H1 (cell line): ENCODE measurements around the gene SLC22A15. TPM values are rescaled to one million over a fixed set of nuclear protein-coding genes. Genes with fewer than 3 reads are reported as not detected.

Experiments used
- CTCF ChIA-PET: fragments of 300-600 bp; sonication (Branson Sonifier 250); formaldehyde crosslinking; loops from one replicate; lab custom pipeline; 2021; ENCODE audit not compliant: partially characterized antibody; lab: Charles Lee
- POLR2A ChIA-PET: fragments of 300-600 bp; sonication (Branson Sonifier 250); formaldehyde crosslinking; loops from one replicate; lab custom pipeline; 2021; ENCODE audit warnings: inconsistent platforms; ENCODE audit not compliant: partially characterized antibody; lab: Charles Lee
- DNase-seq, 2 experiments: peaks; one replicate each; pipeline versions ENCODE4 v3.0.0 to v3.0.0-alpha.2; 2010 to 2022; ENCODE audit warnings: low spot score in 2 of 2, low read depth in 1 of 2, mixed read lengths in 1 of 2
- FAIRE-seq: peaks from 2 replicates; lab custom pipeline; 2011; peaks lifted over from hg19 to GRCh38; lab: Jason Lieb, UNC
- H2AFZ ChIP-seq: 2 replicates; pipeline ENCODE4 v1.8.1; 2012; ENCODE audit warnings: low read length, inconsistent platforms
- H2AK5ac ChIP-seq: 2 replicates; pipeline ENCODE4 v1.6.1; 2013; ENCODE audit warnings: low read depth, low read length
- H2BK120ac ChIP-seq: replicated peaks from 2 replicates; pipeline ENCODE3; 2013; ENCODE audit warnings: low read depth, low read length, inconsistent platforms
- H2BK12ac ChIP-seq: 2 replicates; pipeline ENCODE4 v1.6.1; 2013; ENCODE audit warnings: low read depth, low read length
- H2BK15ac ChIP-seq: 2 replicates; pipeline ENCODE4 v1.6.1; 2013; ENCODE audit warnings: low read length
- H2BK20ac ChIP-seq: 2 replicates; pipeline ENCODE4 v1.6.1; 2013; ENCODE audit warnings: low read length
- H2BK5ac ChIP-seq: 2 replicates; pipeline ENCODE4 v1.6.1; 2013; ENCODE audit warnings: low read depth, low read length
- H3K14ac ChIP-seq: 2 replicates; pipeline ENCODE4 v1.6.1; 2013; ENCODE audit warnings: inconsistent platforms; ENCODE audit not compliant: insufficient read length
- H3K18ac ChIP-seq: 2 replicates; pipeline ENCODE4 v1.6.1; 2013; ENCODE audit warnings: low read length; ENCODE audit errors: extremely low read depth
- H3K23ac ChIP-seq: 2 replicates; pipeline ENCODE4 v1.6.1; 2013; ENCODE audit warnings: inconsistent platforms; ENCODE audit not compliant: insufficient read length
- H3K23me2 ChIP-seq: 2 replicates; pipeline ENCODE4 v1.6.1; 2013; ENCODE audit warnings: low read depth, low read length
- H3K27ac ChIP-seq: 2 replicates; pipeline ENCODE4 v1.6.1; 2011; ENCODE audit warnings: low read depth, low read length, inconsistent platforms
- H3K27me3 ChIP-seq, 4 experiments: replicated peaks in 1 of 4; 1 replicate in 1 of 4; 2 replicates in 3 of 4; pipeline versions ENCODE4 v1.6.1 to v1.8.1; 2011 to 2013; ENCODE audit warnings: low read length in 3 of 4, mild to moderate bottlenecking in 3 of 4, inconsistent platforms in 2 of 4, mixed read lengths in 2 of 4, moderate library complexity in 1 of 4; ENCODE audit not compliant: control insufficient read depth in 3 of 4, insufficient read depth in 3 of 4; ENCODE audit errors: extremely low read depth in 1 of 4
- H3K36me3 ChIP-seq, 4 experiments: 2 replicates each; pipeline versions ENCODE4 v1.6.1 to v1.8.1; 2011 to 2013; ENCODE audit warnings: mild to moderate bottlenecking in 4 of 4, low read length in 3 of 4, moderate library complexity in 2 of 4, control low read depth in 1 of 4, inconsistent platforms in 1 of 4; ENCODE audit not compliant: insufficient read depth in 4 of 4, control insufficient read depth in 2 of 4
- H3K4ac ChIP-seq: replicated peaks from 2 replicates; pipeline ENCODE3; 2013; ENCODE audit warnings: low read length, low read depth, mixed read lengths, inconsistent platforms; ENCODE audit not compliant: insufficient read length
- H3K4me1 ChIP-seq, 4 experiments: replicated peaks in 1 of 4; 1 replicate in 1 of 4; 2 replicates in 3 of 4; pipeline versions ENCODE4 v1.6.1 to v1.8.1; 2011 to 2013; ENCODE audit warnings: low read length in 3 of 4, inconsistent platforms in 2 of 4, mixed read lengths in 1 of 4; ENCODE audit not compliant: insufficient read depth in 4 of 4, control insufficient read depth in 3 of 4
- H3K4me2 ChIP-seq, 2 experiments: 2 replicates each; pipeline versions ENCODE4 v1.6.1 to v1.8.1; 2011 to 2013; ENCODE audit warnings: low read depth in 2 of 2, low read length in 2 of 2, control low read depth in 1 of 2, inconsistent platforms in 1 of 2, mild to moderate bottlenecking in 1 of 2; ENCODE audit not compliant: insufficient read depth in 1 of 2
- H3K4me3 ChIP-seq, 4 experiments: fragments of 200-600, 300-600 bp in 1 of 4; sonication (generic), shearing (Covaris generic), sonication (Bioruptor Twin) in 1 of 4; 2 replicates each; pipeline versions ENCODE4 v1.5.1 to v1.8.1; 2011 to 2016; ENCODE audit warnings: low read length in 4 of 4, low read depth in 3 of 4, control low read depth in 2 of 4, inconsistent platforms in 2 of 4, mild to moderate bottlenecking in 2 of 4, mixed read lengths in 1 of 4, moderate library complexity in 1 of 4; ENCODE audit not compliant: insufficient read depth in 2 of 4; ENCODE audit errors: extremely low read depth in 1 of 4
- H3K56ac ChIP-seq: replicated peaks from 2 replicates; pipeline ENCODE3; 2013; ENCODE audit warnings: low read depth, mild to moderate bottlenecking, mixed read lengths, low read length, inconsistent platforms; ENCODE audit not compliant: insufficient read length
- H3K79me1 ChIP-seq: 2 replicates; pipeline ENCODE4 v1.6.1; 2013; ENCODE audit warnings: low read depth, low read length, control low read depth
- H3K79me2 ChIP-seq, 2 experiments: 2 replicates each; pipeline versions ENCODE4 v1.6.1 to v1.8.1; 2012 to 2013; ENCODE audit warnings: low read length in 2 of 2, mild to moderate bottlenecking in 2 of 2, inconsistent platforms in 1 of 2; ENCODE audit not compliant: insufficient read depth in 2 of 2, control insufficient read depth in 1 of 2
- H3K9ac ChIP-seq, 4 experiments: replicated peaks in 1 of 4; 1 replicate in 1 of 4; 2 replicates in 3 of 4; pipeline versions ENCODE4 v1.6.1 to v1.8.1; 2011 to 2013; ENCODE audit warnings: low read depth in 3 of 4, low read length in 3 of 4, control low read depth in 2 of 4, mild to moderate bottlenecking in 2 of 4, moderate library complexity in 2 of 4, inconsistent platforms in 1 of 4; ENCODE audit errors: extremely low read depth in 1 of 4
- H3K9me3 ChIP-seq, 2 experiments: 2 replicates each; pipeline versions ENCODE4 v1.6.1 to v1.8.1; 2012 to 2013; ENCODE audit warnings: mild to moderate bottlenecking in 2 of 2, moderate library complexity in 2 of 2, control low read depth in 1 of 2, inconsistent platforms in 1 of 2, low read depth in 1 of 2, low read length in 1 of 2, mixed read lengths in 1 of 2; ENCODE audit not compliant: insufficient read depth in 2 of 2
- H4K20me1 ChIP-seq, 2 experiments: replicated peaks in 1 of 2; 2 replicates each; pipeline versions ENCODE3 to v1.8.1; 2011 to 2013; ENCODE audit warnings: inconsistent platforms in 2 of 2, low read length in 2 of 2, mild to moderate bottlenecking in 1 of 2; ENCODE audit not compliant: insufficient read depth in 2 of 2, control insufficient read depth in 1 of 2
- H4K5ac ChIP-seq: 2 replicates; pipeline ENCODE4 v1.6.1; 2013; ENCODE audit warnings: low read length, low read depth, mixed read lengths, inconsistent platforms; ENCODE audit not compliant: insufficient read length
- H4K8ac ChIP-seq: 2 replicates; pipeline ENCODE4 v1.8.0; 2013; ENCODE audit warnings: mild to moderate bottlenecking, moderate library complexity, low read length, inconsistent platforms; ENCODE audit not compliant: insufficient read depth; ENCODE audit errors: extremely low read depth
- H4K91ac ChIP-seq: replicated peaks from 2 replicates; pipeline ENCODE3; 2013; ENCODE audit warnings: low read length, mixed read lengths, inconsistent platforms; ENCODE audit not compliant: insufficient read length
- CHD1 ChIP-seq: IDR thresholded peaks from 2 replicates; pipeline ENCODE4 v1.6.1; 2012; ENCODE audit warnings: low read depth, low read length, improper control_type of control experiment
- TCF12 ChIP-seq: IDR thresholded peaks from 2 replicates; pipeline ENCODE4 v1.6.1; 2011; ENCODE audit warnings: low read depth, mild to moderate bottlenecking, low read length
- YY1 ChIP-seq: IDR thresholded peaks from 2 replicates; pipeline ENCODE4 v1.6.1; 2011; ENCODE audit warnings: low read depth, mild to moderate bottlenecking, low read length
- WGBS, 2 experiments: shearing (Covaris generic) in 1 of 2; methylation state at CpG; one replicate each; pipeline versions ENCODE4 v1.1.6 to v1.1.7; 2013 to 2015; ENCODE audit warnings: low lambda C conversion rate in 2 of 2, mixed read lengths in 2 of 2, inconsistent platforms in 1 of 2, low coverage in 1 of 2, missing lambda C conversion rate in 1 of 2; ENCODE audit not compliant: insufficient replicate concordance in 2 of 2, insufficient coverage in 1 of 2, insufficient read length in 1 of 2; ENCODE audit errors: extremely low coverage in 1 of 2, missing lambda C conversion rate in 1 of 2; 5-methylcytosine and 5-hydroxymethylcytosine counted together
- polyA plus RNA-seq, 7 experiments: library from polyadenylated mRNA; depleted of rRNA in 3 of 7; stranded (reverse) in 5 of 7; unstranded in 2 of 7; fragments of >200 nt in 5 of 7; fragments of 200-250 nt in 2 of 7; gene quantifications; 1 replicate in 5 of 7; 2 replicates in 1 of 7; 4 replicates in 1 of 7; pipeline versions ENCODE4 v1.2.1 to v1.2.3, GENCODE V29; 2011 to 2013; ENCODE audit warnings: missing spikeins in 2 of 7, mixed read lengths in 2 of 7
- total RNA-seq: library from RNA; stranded (reverse); fragmentation: NEBNext Ultra II Directional; extraction: Animal tissue kit (Norgen Biotek cat#: 25700); gene quantifications from 2 replicates; pipeline ENCODE4 v1.2.1, GENCODE V29; 2021
- TF ChIP-seq, protein P1 (sequence below): IDR thresholded peaks from 2 replicates; pipeline ENCODE4 v1.6.1; 2011; ENCODE audit warnings: low read length, improper control_type of control experiment

SLC22A15 gene
- total and polyA plus RNA-seq, 2 of the 8 experiments (the other 6 are each of a cell fraction or from before 2014, with no cell fraction given), result 3.2 to 3.3 TPM

DNA sequence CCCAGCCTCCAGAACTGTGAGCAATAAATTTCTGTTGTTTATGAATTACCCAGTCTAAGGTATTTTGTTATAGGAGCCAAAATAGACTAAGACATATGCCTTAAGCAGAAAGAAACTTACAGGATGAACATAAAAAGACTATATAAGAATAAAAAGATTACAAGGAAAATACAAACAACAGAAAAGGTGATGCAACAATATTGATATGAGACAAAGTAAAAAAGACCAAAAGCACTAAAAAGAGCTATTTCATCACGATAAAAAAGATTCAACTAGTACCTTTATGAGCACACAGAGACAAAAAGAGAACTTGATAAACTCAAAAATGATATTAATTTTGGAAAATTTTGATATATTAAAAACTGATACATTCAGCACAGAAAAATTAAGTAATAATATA, 3.2 kb upstream of the SLC22A15 start:
- Histone ChIP-seq H4K91ac (no peak overlapping the region), H3K27me3 (no peaks in the 10 kb centered on the region), H3K14ac (no peak overlapping the region), H2BK5ac (no peak overlapping the region), H2BK120ac (no peak overlapping the region), H3K79me2 (no peaks in the 10 kb centered on the region), H3K4me3 (no peak overlapping the region), H3K9me3 (no peaks in the 10 kb centered on the region; a peak in 1 of 4 replicates), H3K9ac (no peak overlapping the region), H4K20me1 (no peaks in the 10 kb centered on the region), H2BK15ac (no peak overlapping the region), H3K36me3 (no peaks in the 10 kb centered on the region), H3K56ac (no peak overlapping the region), H3K4ac (peak overlapping the region; percentile 69), H2BK20ac (no peak overlapping the region), H3K4me1 (peaks cover 3 to 13% (median 6%) of the 10 kb centered on the region in 4 experiments; a peak in 5 of 7 replicates), H4K8ac (no peak overlapping the region), H2AK5ac (no peak overlapping the region), H3K18ac (no peak overlapping the region), H3K79me1 (no peaks in the 10 kb centered on the region), H3K23me2 (peaks cover 3% of the 10 kb centered on the region), H3K23ac (no peak overlapping the region), H2BK12ac (no peak overlapping the region), H3K4me2 (no peak overlapping the region), H3K27ac (no peak overlapping the region), H2AFZ (no peak overlapping the region), H4K5ac (no peak overlapping the region)
- FAIRE-seq, result no peak
- ChIA-PET CTCF (interaction anchor here (1.1 to 1.2 kb wide), 2 partner anchors 144 to 164 kb away, joined by 3 to 4 read pairs; no protein-coding TSS in a partner anchor), POLR2A (no interaction called here)
- WGBS, 2 experiments, result 91% methylated on average over 1 of the region's 1 CpG; no CpG with 5 or more reads in 1 of the 2 experiments
- TF ChIP-seq TCF12 (no peak), YY1 (no peak), CHD1 (no peak)
- TF ChIP-seq, protein P1, sequence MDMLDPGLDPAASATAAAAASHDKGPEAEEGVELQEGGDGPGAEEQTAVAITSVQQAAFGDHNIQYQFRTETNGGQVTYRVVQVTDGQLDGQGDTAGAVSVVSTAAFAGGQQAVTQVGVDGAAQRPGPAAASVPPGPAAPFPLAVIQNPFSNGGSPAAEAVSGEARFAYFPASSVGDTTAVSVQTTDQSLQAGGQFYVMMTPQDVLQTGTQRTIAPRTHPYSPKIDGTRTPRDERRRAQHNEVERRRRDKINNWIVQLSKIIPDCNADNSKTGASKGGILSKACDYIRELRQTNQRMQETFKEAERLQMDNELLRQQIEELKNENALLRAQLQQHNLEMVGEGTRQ, result no peak
- no peak for DNase-seq
